Breast epithelium (tissue), 3 donors: ENCODE results near the gene P2RX1.

ENCODE experiments used
- CTCF ChIP-seq, 3 donors: fragments of 450-650 bp; IDR thresholded peaks; one replicate each; pipeline ENCODE4 v1.5.1; 2016 to 2017; ENCODE audit warnings: antibody characterized with exemption in 3 of 3, mild to moderate bottlenecking in 3 of 3, moderate library complexity in 3 of 3
- POLR2A ChIP-seq: fragments of 450-650 bp; IDR thresholded peaks from one replicate; pipeline ENCODE4 v1.6.1; 2016; ENCODE audit warnings: antibody characterized with exemption, mild to moderate bottlenecking, moderate library complexity
- POLR2AphosphoS5 ChIP-seq, 3 donors: sonication (generic); formaldehyde crosslinking; IDR thresholded peaks; one replicate each; pipeline ENCODE4 v1.6.1; 2017; ENCODE audit warnings: antibody characterized with exemption in 3 of 3

- TF ChIP-seq CTCF (IDR thresholded peaks at IDR 0.05): no peak
- no peak for TF ChIP-seq POLR2A
- TF ChIP-seq POLR2AphosphoS5 (IDR thresholded peaks at IDR 0.05): no peak
Observed at GRCh38 chr17:3895354-3895753, 20.9 kb downstream of the P2RX1 start.
